Ascending aorta (tissue), 2 donors: ENCODE data around the gene TUBB2B. TPM values are rescaled to one million over a fixed set of nuclear protein-coding genes. Genes with fewer than 3 reads are reported as not detected.

Source experiments
- DNase-seq, 2 donors: peaks; one replicate each; pipeline ENCODE4 v3.0.0-alpha.2; 2019; ENCODE audit warnings: low spot score in 2 of 2
- H3K27ac ChIP-seq, 2 donors: fragments of 200-600 bp; sonication (generic); one replicate each; pipeline ENCODE4 v1.5.1; 2016 to 2017; ENCODE audit warnings: mild to moderate bottlenecking in 1 of 2
- H3K27me3 ChIP-seq: fragments of 200-600 bp; sonication (generic); one replicate; pipeline ENCODE4 v1.5.1; 2017
- H3K36me3 ChIP-seq, 2 donors: fragments of 200-600 bp; sonication (generic); one replicate each; pipeline ENCODE4 v1.5.1; 2016
- H3K4me1 ChIP-seq, 2 donors: fragments of 200-600 bp; sonication (generic); one replicate each; pipeline ENCODE4 v1.5.1; 2016 to 2017; ENCODE audit warnings: mild to moderate bottlenecking in 1 of 2
- H3K4me3 ChIP-seq, 2 donors: fragments of 200-600 bp; sonication (generic); one replicate each; pipeline ENCODE4 v1.5.1; 2016 to 2017; ENCODE audit warnings: mild to moderate bottlenecking in 1 of 2
- H3K9me3 ChIP-seq, 2 donors: fragments of 200-600 bp; sonication (generic); one replicate each; pipeline ENCODE4 v1.5.1; 2016
- CTCF ChIP-seq, 3 experiments: fragments of 200-600 bp in 2 of 3; fragments of 450-650 bp in 1 of 3; sonication (generic) in 2 of 3; IDR thresholded peaks; one replicate each; pipeline ENCODE4 v1.5.1; 2016 to 2019; ENCODE audit warnings: antibody characterized with exemption in 3 of 3, mild to moderate bottlenecking in 1 of 3, moderate library complexity in 1 of 3
- intact Hi-C: fragments of 100-400 bp; cut with DNase I; formaldehyde crosslinking; loops from one replicate; pipeline ENCODE4 v1.15.1; 2023
- total RNA-seq: library from RNA; depleted of rRNA; stranded (reverse); fragments of >200 nt; gene quantifications from one replicate; pipeline ENCODE4 v1.1.0, GENCODE V29; 2016

Gene TUBB2B
- total RNA-seq, 1 donor from 2014 or later, result not detected

- Histone ChIP-seq H3K36me3 (peaks cover 24 to 38% of the 10 kb centered on the region in 2 donors), H3K9me3 (no peaks in the 10 kb centered on the region), H3K4me3 (no peak overlapping the region), H3K4me1 (no peaks in the 10 kb centered on the region), H3K27ac (no peak overlapping the region), H3K27me3 (no peaks in the 10 kb centered on the region)
- no peak for DNase-seq
- intact Hi-C loops, result no loop called here
- TF ChIP-seq CTCF (IDR thresholded peaks at IDR 0.05), result no peak
These were observed 45.6 kb upstream of the TUBB2B start for GRCh38 chr6:3272911-3273547.

GRCh38 chr6:3271756-3272155 lies 44.3 kb upstream of the TUBB2B start:
- intact Hi-C loops, result no loop called here
- peaks cover 24 to 39% of the 10 kb centered on the region in 2 donors for H3K36me3 ChIP-seq

GRCh38 chr6:3270258-3270657 lies 42.8 kb upstream of the TUBB2B start:
- Histone ChIP-seq H3K4me1 (no peaks in the 10 kb centered on the region), H3K27ac (no peak overlapping the region), H3K27me3 (no peaks in the 10 kb centered on the region), H3K36me3 (peaks cover 24 to 39% of the 10 kb centered on the region in 2 donors), H3K9me3 (no peaks in the 10 kb centered on the region), H3K4me3 (no peak overlapping the region)
- intact Hi-C loops, result no loop called here
- DNase-seq, result no peak
- TF ChIP-seq CTCF (IDR thresholded peaks at IDR 0.05), result no peak

More at GRCh38 chr6:3271756-3272155, 44.3 kb upstream of the TUBB2B start:
- Histone ChIP-seq H3K4me1 (no peaks in the 10 kb centered on the region), H3K9me3 (no peaks in the 10 kb centered on the region), H3K27ac (no peak overlapping the region), H3K27me3 (no peaks in the 10 kb centered on the region), H3K4me3 (no peak overlapping the region)
- no peak for DNase-seq
- TF ChIP-seq CTCF (IDR thresholded peaks at IDR 0.05), result no peak

GRCh38 chr6:3269281-3269975 lies 42.0 kb upstream of the TUBB2B start:
- no peak overlapping the region for H3K27ac ChIP-seq
- no peaks in the 10 kb centered on the region for H3K4me1 ChIP-seq
- H3K4me3 ChIP-seq, result no peak overlapping the region
- H3K27me3 ChIP-seq, result no peaks in the 10 kb centered on the region
- peaks cover 25 to 45% of the 10 kb centered on the region in 2 donors for H3K36me3 ChIP-seq
- intact Hi-C loops, result no loop called here
- no peak for TF ChIP-seq CTCF (IDR thresholded peaks at IDR 0.05)
- H3K9me3 ChIP-seq, result no peaks in the 10 kb centered on the region
- DNase-seq, result no peak

GRCh38 chr6:3268680-3269079 lies 41.2 kb upstream of the TUBB2B start:
- H3K4me1 ChIP-seq, result no peaks in the 10 kb centered on the region
- H3K9me3 ChIP-seq, result no peaks in the 10 kb centered on the region
- H3K27me3 ChIP-seq, result no peaks in the 10 kb centered on the region
- no peak overlapping the region for H3K27ac ChIP-seq
- peaks cover 33 to 52% of the 10 kb centered on the region in 2 donors for H3K36me3 ChIP-seq
- no peak for DNase-seq
- H3K4me3 ChIP-seq, result no peak overlapping the region
- intact Hi-C loops, result no loop called here
- no peak for TF ChIP-seq CTCF (IDR thresholded peaks at IDR 0.05)
